ENCODE data around the gene HSPG2.

DNA sequence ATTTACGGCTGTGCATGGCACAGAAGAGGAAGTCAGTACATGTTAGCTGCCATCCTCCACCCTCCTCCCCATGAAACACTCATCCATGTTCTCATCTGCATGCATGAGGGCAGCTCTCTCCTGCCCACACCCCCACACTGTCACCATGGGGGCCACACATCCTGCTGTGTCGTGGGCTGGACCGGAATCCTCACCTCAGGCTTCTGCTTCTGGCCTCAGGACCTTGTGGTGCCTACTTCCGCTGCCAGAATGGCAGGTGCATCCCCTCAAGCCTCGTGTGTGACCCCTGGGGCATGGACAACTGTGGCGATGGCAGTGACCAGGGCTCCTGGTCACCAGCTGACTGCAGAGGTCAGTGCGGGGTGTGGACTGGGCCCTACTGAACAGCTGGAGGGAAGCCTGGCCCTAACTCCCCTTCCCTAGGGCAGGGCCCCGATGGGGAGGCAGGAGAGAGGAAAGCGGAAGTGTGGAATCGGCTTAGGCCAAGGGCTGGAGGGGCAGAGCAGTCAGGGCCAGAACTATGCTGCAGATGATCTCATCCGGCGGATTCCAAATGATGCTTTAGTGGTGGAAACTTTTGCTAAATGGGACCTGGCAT lies 121.3 kb downstream of the HSPG2 start:
- no peak for TF ChIP-seq CTCF (IDR thresholded peaks at IDR 0.05; ENCODE audit: poor library complexity)
- no peak for TF ChIP-seq EZH2phosphoT487 (IDR thresholded peaks at IDR 0.05; ENCODE audit: low read depth, severe bottlenecking, unreplicated experiment)
- TF ChIP-seq EZH2 (IDR thresholded peaks at IDR 0.05; ENCODE audit: borderline replicate concordance): no peak
